Measurements from ENCODE around the gene GAS7. TPM values are rescaled to one million over a fixed set of nuclear protein-coding genes. Genes with fewer than 3 reads are reported as not detected.
"Not testable (repeated sequence)": the region's sequence is repeated elsewhere in the genome, so short reads cannot be mapped to it uniquely, and the experiment has no call there.

Gene GAS7
- total and polyA plus RNA-seq, 9 of the 15 experiments (the other 6 are each of a cell fraction or from before 2014, with no cell fraction given), result 0.11 to 0.33 TPM; not detected in 7

GRCh38 chr17:10058921-10059683 lies 139.3 kb downstream of the GAS7 start:
- Histone ChIP-seq H4K20me1 (replicated peaks; ENCODE audit: control insufficient read depth, insufficient read depth, low read length) (no peaks in the 10 kb centered on the region), H3K4me2 (ENCODE audit: insufficient read depth, low read length) (no peak overlapping the region), H3K27me3 (ENCODE audit: control insufficient read depth in 2 of 2, insufficient read depth in 2 of 2, low read length in 2 of 2) (peaks cover 0 to 12% of the 10 kb centered on the region in 2 experiments; a peak in 1 of 5 replicates), H3K9me1 (ENCODE audit: control insufficient read depth, insufficient read depth, low read length) (no peaks in the 10 kb centered on the region), H3K27ac (ENCODE audit: extremely low read depth, low read depth, low read length) (no peak overlapping the region), H3K36me3 (ENCODE audit: control insufficient read depth, insufficient read depth, low read length) (no peaks in the 10 kb centered on the region), H3K4me1 (replicated peaks in 1 of 2; ENCODE audit: control insufficient read depth in 2 of 2, insufficient read depth in 2 of 2, low read length in 2 of 2) (no peaks in the 10 kb centered on the region), H3K9me3 (replicated peaks; ENCODE audit: control insufficient read depth, insufficient read depth, low read depth, low read length) (no peaks in the 10 kb centered on the region), H3K9ac (ENCODE audit: insufficient read depth in 1 of 2, low read depth in 2 of 2, low read length in 2 of 2) (no peak overlapping the region), H3K4me3 (no peak overlapping the region), H3K79me2 (ENCODE audit: control insufficient read depth, insufficient read depth, low read length) (no peaks in the 10 kb centered on the region), H2AFZ (ENCODE audit: low read depth, low read length) (no peak overlapping the region)
- in situ Hi-C loops (cut with MboI), result no loop called here
- intact Hi-C loops (cut with micrococcal nuclease), result no loop called here
- FAIRE-seq (no peak), ATAC-seq (no peak), DNase-seq (ENCODE audit: extremely low read depth in 1 of 4, low spot score in 3 of 4) (no peak)
- TF ChIP-seq ARID3A (IDR thresholded peaks at IDR 0.05; ENCODE audit: borderline replicate concordance, low read depth, low read length) (no peak), RREB1 (CRISPR knock-in tag; IDR thresholded peaks at IDR 0.05) (no peak), FOXP4 (CRISPR knock-in tag; IDR thresholded peaks at IDR 0.05; ENCODE audit: borderline replicate concordance) (no peak)
- CTCF ChIA-PET (ENCODE audit: low intra/inter-chr PET ratio), result no interaction called here
- POLR2A ChIA-PET, result no interaction called here
- WGBS (ENCODE audit: insufficient coverage, low coverage, missing lambda C conversion rate), result 3% methylated on average over 14 of the region's 16 CpGs
- BruUV-seq (replicated peaks), result no TSS peak

- ATAC-seq, result not testable (repeated sequence)
These were observed 140.9 kb downstream of the GAS7 start for GRCh38 chr17:10057466-10057865.

More at GRCh38 chr17:10057466-10057865, 140.9 kb downstream of the GAS7 start:
- H4K20me1 ChIP-seq (replicated peaks; ENCODE audit: control insufficient read depth, insufficient read depth, low read length); H3K9ac ChIP-seq (ENCODE audit: insufficient read depth in 1 of 2, low read depth in 2 of 2, low read length in 2 of 2); H3K4me1 ChIP-seq (replicated peaks in 1 of 2; ENCODE audit: control insufficient read depth in 2 of 2, insufficient read depth in 2 of 2, low read length in 2 of 2); POLR2A ChIA-PET; H3K27ac ChIP-seq (ENCODE audit: extremely low read depth, low read depth, low read length); FAIRE-seq; H3K4me3 ChIP-seq; H3K36me3 ChIP-seq (ENCODE audit: control insufficient read depth, insufficient read depth, low read length); H2AFZ ChIP-seq (ENCODE audit: low read depth, low read length); BruUV-seq (replicated peaks); H3K9me1 ChIP-seq (ENCODE audit: control insufficient read depth, insufficient read depth, low read length); DNase-seq (ENCODE audit: extremely low read depth in 1 of 4, low spot score in 3 of 4); H3K4me2 ChIP-seq (ENCODE audit: insufficient read depth, low read length); in situ Hi-C loops (cut with MboI); intact Hi-C loops (cut with micrococcal nuclease); H3K9me3 ChIP-seq (replicated peaks; ENCODE audit: control insufficient read depth, insufficient read depth, low read depth, low read length); CTCF ChIA-PET (ENCODE audit: low intra/inter-chr PET ratio); H3K79me2 ChIP-seq (ENCODE audit: control insufficient read depth, insufficient read depth, low read length): not testable (repeated sequence)
- 3% methylated on average over 6 of the region's 25 CpGs for WGBS (ENCODE audit: insufficient coverage, low coverage, missing lambda C conversion rate)
- H3K27me3 ChIP-seq (ENCODE audit: control insufficient read depth in 2 of 2, insufficient read depth in 2 of 2, low read length in 2 of 2), result peaks cover 0 to 12% of the 10 kb centered on the region in 2 experiments; a peak in 1 of 5 replicates
